Measurements from ENCODE around the gene P2RX6.
"Not testable (repeated sequence)": the region's sequence is repeated elsewhere in the genome, so short reads cannot be mapped to it uniquely, and the experiment has no call there.

DNA sequence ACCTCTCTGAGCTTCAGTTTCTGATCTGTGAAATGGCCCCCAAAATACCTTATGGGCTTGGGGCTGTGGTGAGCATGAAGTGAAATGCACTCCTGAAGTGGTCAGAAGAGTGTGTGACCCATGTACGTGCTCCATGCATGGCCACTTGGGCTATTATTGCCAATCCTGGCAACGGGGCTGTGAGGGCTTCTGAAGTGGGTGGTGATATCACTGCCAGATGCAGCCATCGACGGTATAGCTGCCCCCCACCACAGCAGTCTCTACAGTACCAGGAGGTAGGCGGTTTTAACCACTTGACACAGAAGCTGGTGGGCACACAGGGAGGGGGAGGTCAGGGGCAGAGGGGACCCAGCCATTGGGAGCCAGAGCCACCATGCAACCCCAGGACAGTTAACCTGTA, 33.5 kb downstream of the P2RX6 start:
- TF ChIP-seq, protein P1, sequence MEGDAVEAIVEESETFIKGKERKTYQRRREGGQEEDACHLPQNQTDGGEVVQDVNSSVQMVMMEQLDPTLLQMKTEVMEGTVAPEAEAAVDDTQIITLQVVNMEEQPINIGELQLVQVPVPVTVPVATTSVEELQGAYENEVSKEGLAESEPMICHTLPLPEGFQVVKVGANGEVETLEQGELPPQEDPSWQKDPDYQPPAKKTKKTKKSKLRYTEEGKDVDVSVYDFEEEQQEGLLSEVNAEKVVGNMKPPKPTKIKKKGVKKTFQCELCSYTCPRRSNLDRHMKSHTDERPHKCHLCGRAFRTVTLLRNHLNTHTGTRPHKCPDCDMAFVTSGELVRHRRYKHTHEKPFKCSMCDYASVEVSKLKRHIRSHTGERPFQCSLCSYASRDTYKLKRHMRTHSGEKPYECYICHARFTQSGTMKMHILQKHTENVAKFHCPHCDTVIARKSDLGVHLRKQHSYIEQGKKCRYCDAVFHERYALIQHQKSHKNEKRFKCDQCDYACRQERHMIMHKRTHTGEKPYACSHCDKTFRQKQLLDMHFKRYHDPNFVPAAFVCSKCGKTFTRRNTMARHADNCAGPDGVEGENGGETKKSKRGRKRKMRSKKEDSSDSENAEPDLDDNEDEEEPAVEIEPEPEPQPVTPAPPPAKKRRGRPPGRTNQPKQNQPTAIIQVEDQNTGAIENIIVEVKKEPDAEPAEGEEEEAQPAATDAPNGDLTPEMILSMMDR (IDR thresholded peaks at IDR 0.05; ENCODE audit: borderline replicate concordance, extremely low read depth, low read length, poor library complexity, severe bottlenecking) = not testable (repeated sequence)
- TF ChIP-seq EZH2 (IDR thresholded peaks at IDR 0.05; ENCODE audit: borderline replicate concordance, low read depth, low read length, severe bottlenecking) = not testable (repeated sequence)

Data from DND-41 (cell line).